WTC11 (cell line): ENCODE data around the gene SH3BP2.

Source experiments
- CREM ChIP-seq: sonication (generic); formaldehyde crosslinking; IDR thresholded peaks from 2 replicates; pipeline ENCODE4 v1.8.1; 2022; ENCODE audit warnings: mild to moderate bottlenecking, missing genetic modification reagents, moderate library complexity
- ELF4 ChIP-seq: sonication (generic); formaldehyde crosslinking; IDR thresholded peaks from 2 replicates; pipeline ENCODE4 v1.8.1; 2022; ENCODE audit warnings: low read depth, mild to moderate bottlenecking, moderate library complexity, missing genetic modification reagents
- FOXJ3 ChIP-seq: sonication (generic); formaldehyde crosslinking; IDR thresholded peaks from 2 replicates; pipeline ENCODE4 v1.9.0; 2021; ENCODE audit warnings: missing genetic modification reagents, mild to moderate bottlenecking, borderline replicate concordance
- HMGXB4 ChIP-seq: sonication (generic); formaldehyde crosslinking; IDR thresholded peaks from 2 replicates; pipeline ENCODE4 v1.8.1; 2023; ENCODE audit warnings: mild to moderate bottlenecking, moderate library complexity, missing genetic modification reagents
- JUN ChIP-seq: sonication (generic); formaldehyde crosslinking; IDR thresholded peaks from 2 replicates; pipeline ENCODE4 v1.8.0; 2023; ENCODE audit warnings: mild to moderate bottlenecking, missing genetic modification reagents
- SOX15 ChIP-seq: fragments of 250-450 bp; sonication (Bioruptor Pico); IDR thresholded peaks from 2 replicates; pipeline ENCODE4 v1.9.0; 2021; ENCODE audit warnings: mild to moderate bottlenecking
- USF2 ChIP-seq: sonication (generic); formaldehyde crosslinking; IDR thresholded peaks from 2 replicates; pipeline ENCODE4 v1.8.1; 2023; ENCODE audit warnings: mild to moderate bottlenecking, missing genetic modification reagents, moderate library complexity
- ZNF121 ChIP-seq: sonication (generic); formaldehyde crosslinking; IDR thresholded peaks from 2 replicates; pipeline ENCODE4 v1.8.0; 2023; ENCODE audit warnings: missing genetic modification reagents
- ZNF423 ChIP-seq: fragments of 250-450 bp; sonication (Bioruptor Pico); IDR thresholded peaks from 2 replicates; pipeline ENCODE4 v2.1.2; 2022; ENCODE audit warnings: mild to moderate bottlenecking, moderate library complexity
- TF ChIP-seq, protein P1 (sequence below): fragments of 200-600 bp; IDR thresholded peaks from 2 replicates; pipeline ENCODE4 v1.8.0; 2022; ENCODE audit warnings: antibody characterized with exemption
- TF ChIP-seq, protein P2 (sequence below): sonication (generic); formaldehyde crosslinking; IDR thresholded peaks from 2 replicates; pipeline ENCODE4 v1.8.0; 2023; ENCODE audit warnings: mild to moderate bottlenecking, missing genetic modification reagents
- TF ChIP-seq, protein P3 (sequence below): sonication (generic); formaldehyde crosslinking; IDR thresholded peaks from 2 replicates; pipeline ENCODE4 v1.8.1; 2023; ENCODE audit warnings: mild to moderate bottlenecking, missing genetic modification reagents
- TF ChIP-seq, protein P4 (sequence below): sonication (generic); formaldehyde crosslinking; IDR thresholded peaks from 2 replicates; pipeline ENCODE4 v1.8.0; 2023; ENCODE audit warnings: missing genetic modification reagents

DNA sequence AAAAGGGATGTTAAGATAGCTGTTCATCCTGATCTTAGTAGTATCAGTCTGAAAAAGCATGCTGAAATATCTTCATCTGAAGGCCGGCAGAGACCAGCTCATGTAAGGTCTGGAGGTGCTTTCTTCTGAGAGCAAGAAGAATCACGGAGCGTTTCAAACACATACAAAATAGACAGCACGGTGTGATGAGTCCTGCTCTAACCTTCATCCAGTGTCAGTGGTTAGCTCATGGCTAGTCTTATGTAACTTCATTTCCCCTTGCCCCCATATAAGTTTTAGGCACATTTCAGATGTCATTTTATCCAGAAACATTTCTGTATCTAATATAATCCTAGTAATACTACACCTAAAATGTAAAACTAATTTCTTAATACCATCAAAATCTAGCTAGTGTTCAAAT lies 78.6 kb downstream of the SH3BP2 start:
- TF ChIP-seq HMGXB4 (CRISPR knock-in tag) (no peak), ZNF423 (no peak), CREM (no peak), SOX15 (CRISPR knock-in tag) (no peak), ELF4 (CRISPR knock-in tag) (no peak), USF2 (CRISPR knock-in tag) (no peak), FOXJ3 (CRISPR knock-in tag) (no peak), JUN (CRISPR knock-in tag) (no peak), ZNF121 (CRISPR knock-in tag) (no peak)
- TF ChIP-seq, protein P1, sequence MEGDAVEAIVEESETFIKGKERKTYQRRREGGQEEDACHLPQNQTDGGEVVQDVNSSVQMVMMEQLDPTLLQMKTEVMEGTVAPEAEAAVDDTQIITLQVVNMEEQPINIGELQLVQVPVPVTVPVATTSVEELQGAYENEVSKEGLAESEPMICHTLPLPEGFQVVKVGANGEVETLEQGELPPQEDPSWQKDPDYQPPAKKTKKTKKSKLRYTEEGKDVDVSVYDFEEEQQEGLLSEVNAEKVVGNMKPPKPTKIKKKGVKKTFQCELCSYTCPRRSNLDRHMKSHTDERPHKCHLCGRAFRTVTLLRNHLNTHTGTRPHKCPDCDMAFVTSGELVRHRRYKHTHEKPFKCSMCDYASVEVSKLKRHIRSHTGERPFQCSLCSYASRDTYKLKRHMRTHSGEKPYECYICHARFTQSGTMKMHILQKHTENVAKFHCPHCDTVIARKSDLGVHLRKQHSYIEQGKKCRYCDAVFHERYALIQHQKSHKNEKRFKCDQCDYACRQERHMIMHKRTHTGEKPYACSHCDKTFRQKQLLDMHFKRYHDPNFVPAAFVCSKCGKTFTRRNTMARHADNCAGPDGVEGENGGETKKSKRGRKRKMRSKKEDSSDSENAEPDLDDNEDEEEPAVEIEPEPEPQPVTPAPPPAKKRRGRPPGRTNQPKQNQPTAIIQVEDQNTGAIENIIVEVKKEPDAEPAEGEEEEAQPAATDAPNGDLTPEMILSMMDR: no peak
- TF ChIP-seq, protein P2, sequence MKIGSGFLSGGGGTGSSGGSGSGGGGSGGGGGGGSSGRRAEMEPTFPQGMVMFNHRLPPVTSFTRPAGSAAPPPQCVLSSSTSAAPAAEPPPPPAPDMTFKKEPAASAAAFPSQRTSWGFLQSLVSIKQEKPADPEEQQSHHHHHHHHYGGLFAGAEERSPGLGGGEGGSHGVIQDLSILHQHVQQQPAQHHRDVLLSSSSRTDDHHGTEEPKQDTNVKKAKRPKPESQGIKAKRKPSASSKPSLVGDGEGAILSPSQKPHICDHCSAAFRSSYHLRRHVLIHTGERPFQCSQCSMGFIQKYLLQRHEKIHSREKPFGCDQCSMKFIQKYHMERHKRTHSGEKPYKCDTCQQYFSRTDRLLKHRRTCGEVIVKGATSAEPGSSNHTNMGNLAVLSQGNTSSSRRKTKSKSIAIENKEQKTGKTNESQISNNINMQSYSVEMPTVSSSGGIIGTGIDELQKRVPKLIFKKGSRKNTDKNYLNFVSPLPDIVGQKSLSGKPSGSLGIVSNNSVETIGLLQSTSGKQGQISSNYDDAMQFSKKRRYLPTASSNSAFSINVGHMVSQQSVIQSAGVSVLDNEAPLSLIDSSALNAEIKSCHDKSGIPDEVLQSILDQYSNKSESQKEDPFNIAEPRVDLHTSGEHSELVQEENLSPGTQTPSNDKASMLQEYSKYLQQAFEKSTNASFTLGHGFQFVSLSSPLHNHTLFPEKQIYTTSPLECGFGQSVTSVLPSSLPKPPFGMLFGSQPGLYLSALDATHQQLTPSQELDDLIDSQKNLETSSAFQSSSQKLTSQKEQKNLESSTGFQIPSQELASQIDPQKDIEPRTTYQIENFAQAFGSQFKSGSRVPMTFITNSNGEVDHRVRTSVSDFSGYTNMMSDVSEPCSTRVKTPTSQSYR: no peak
- TF ChIP-seq, protein P3, sequence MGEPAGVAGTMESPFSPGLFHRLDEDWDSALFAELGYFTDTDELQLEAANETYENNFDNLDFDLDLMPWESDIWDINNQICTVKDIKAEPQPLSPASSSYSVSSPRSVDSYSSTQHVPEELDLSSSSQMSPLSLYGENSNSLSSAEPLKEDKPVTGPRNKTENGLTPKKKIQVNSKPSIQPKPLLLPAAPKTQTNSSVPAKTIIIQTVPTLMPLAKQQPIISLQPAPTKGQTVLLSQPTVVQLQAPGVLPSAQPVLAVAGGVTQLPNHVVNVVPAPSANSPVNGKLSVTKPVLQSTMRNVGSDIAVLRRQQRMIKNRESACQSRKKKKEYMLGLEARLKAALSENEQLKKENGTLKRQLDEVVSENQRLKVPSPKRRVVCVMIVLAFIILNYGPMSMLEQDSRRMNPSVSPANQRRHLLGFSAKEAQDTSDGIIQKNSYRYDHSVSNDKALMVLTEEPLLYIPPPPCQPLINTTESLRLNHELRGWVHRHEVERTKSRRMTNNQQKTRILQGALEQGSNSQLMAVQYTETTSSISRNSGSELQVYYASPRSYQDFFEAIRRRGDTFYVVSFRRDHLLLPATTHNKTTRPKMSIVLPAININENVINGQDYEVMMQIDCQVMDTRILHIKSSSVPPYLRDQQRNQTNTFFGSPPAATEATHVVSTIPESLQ (CRISPR knock-in tag): no peak
- TF ChIP-seq, protein P4, sequence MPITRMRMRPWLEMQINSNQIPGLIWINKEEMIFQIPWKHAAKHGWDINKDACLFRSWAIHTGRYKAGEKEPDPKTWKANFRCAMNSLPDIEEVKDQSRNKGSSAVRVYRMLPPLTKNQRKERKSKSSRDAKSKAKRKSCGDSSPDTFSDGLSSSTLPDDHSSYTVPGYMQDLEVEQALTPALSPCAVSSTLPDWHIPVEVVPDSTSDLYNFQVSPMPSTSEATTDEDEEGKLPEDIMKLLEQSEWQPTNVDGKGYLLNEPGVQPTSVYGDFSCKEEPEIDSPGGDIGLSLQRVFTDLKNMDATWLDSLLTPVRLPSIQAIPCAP (CRISPR knock-in tag): no peak
